Fibroblast of villous mesenchyme (primary cell): ENCODE measurements around the gene CHAF1B. TPM values are rescaled to one million over a fixed set of nuclear protein-coding genes. Genes with fewer than 3 reads are reported as not detected.
"Not testable (repeated sequence)": the region's sequence is repeated elsewhere in the genome, so short reads cannot be mapped to it uniquely, and the experiment has no call there.

Experiments
- DNase-seq: peaks from one replicate; pipeline ENCODE4 v3.0.0-alpha.2; 2010; ENCODE audit warnings: low read depth
- H3K4me3 ChIP-seq: 2 replicates; pipeline ENCODE4 v1.5.1; 2011; ENCODE audit warnings: low read depth, mild to moderate bottlenecking, low read length
- total RNA-seq: library from RNA; depleted of rRNA; stranded (reverse); fragments of >200 nt; gene quantifications from 2 replicates; pipeline ENCODE4 v1.2.3, GENCODE V29; 2012
- TF ChIP-seq, protein P1 (sequence below): IDR thresholded peaks from 2 replicates; pipeline ENCODE4 v1.5.1; 2012; ENCODE audit warnings: low read depth, mild to moderate bottlenecking, low read length; ENCODE audit not compliant: insufficient read depth

Gene CHAF1B
- total RNA-seq, 1 donor = 3.5 TPM

DNA sequence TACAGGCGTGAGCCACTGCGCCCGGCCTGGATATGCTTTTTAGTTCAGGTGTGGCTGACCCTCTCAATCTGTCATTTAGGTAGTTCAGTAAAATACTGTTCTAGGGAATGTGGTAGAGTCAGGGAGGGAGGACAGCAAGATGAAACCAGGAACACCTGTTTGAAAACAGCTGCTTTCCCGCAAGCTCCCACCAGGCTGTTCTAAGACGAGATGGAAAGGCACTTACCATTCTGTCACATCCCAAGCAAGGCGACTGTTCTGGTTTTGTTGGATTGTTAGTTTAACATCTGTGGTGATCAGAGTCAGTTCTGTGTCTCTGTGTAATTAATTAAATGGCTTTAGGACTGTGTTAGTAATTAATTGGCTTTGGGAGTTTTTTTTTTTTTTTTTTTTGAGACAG lies 2.9 kb downstream of the CHAF1B start:
- TF ChIP-seq, protein P1, sequence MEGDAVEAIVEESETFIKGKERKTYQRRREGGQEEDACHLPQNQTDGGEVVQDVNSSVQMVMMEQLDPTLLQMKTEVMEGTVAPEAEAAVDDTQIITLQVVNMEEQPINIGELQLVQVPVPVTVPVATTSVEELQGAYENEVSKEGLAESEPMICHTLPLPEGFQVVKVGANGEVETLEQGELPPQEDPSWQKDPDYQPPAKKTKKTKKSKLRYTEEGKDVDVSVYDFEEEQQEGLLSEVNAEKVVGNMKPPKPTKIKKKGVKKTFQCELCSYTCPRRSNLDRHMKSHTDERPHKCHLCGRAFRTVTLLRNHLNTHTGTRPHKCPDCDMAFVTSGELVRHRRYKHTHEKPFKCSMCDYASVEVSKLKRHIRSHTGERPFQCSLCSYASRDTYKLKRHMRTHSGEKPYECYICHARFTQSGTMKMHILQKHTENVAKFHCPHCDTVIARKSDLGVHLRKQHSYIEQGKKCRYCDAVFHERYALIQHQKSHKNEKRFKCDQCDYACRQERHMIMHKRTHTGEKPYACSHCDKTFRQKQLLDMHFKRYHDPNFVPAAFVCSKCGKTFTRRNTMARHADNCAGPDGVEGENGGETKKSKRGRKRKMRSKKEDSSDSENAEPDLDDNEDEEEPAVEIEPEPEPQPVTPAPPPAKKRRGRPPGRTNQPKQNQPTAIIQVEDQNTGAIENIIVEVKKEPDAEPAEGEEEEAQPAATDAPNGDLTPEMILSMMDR = no peak
- H3K4me3 ChIP-seq = no peak overlapping the region
- no peak for DNase-seq

DNA sequence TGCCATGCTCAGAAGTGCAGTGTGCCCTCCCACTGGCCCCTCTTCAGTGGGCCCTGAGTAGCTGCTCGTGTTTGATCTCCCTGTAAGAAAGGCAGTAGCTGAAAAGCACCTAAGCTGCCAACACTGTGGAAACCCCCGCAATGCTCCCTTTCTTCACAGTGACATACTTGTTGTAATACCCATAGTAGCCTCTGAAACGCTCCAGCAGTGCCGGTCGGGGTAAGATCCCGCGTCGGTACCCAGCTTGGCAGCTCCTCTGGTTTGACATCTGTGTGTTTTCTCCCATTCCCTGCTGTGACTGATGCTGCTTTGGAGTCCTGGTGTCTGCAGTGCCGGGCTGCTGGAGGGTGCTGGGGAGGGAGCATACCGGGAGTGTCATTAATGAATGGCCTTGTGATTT lies 3.6 kb downstream of the CHAF1B start:
- no peak for DNase-seq
- TF ChIP-seq, protein P1 = no peak
- H3K4me3 ChIP-seq = no peak overlapping the region

DNA sequence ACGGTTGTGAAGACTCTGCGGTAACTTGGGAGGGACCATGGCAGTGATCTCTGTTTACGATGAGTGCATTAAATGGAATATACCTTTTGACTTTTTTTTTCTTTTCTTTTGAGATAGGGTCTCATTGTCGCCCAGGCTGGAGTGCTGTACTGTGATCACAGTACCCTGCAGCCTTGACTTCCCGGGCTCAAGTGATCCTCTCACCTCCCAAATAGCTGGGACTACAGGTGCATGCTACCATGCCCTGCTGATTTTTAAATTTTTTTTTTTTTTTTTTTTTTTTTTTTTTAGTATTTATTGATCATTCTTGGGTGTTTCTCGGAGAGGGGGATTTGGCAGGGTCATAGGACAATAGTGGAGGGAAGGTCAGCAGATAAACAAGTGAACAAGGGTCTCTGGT lies 6.5 kb downstream of the CHAF1B start:
- not testable (repeated sequence) for DNase-seq, H3K4me3 ChIP-seq

DNA sequence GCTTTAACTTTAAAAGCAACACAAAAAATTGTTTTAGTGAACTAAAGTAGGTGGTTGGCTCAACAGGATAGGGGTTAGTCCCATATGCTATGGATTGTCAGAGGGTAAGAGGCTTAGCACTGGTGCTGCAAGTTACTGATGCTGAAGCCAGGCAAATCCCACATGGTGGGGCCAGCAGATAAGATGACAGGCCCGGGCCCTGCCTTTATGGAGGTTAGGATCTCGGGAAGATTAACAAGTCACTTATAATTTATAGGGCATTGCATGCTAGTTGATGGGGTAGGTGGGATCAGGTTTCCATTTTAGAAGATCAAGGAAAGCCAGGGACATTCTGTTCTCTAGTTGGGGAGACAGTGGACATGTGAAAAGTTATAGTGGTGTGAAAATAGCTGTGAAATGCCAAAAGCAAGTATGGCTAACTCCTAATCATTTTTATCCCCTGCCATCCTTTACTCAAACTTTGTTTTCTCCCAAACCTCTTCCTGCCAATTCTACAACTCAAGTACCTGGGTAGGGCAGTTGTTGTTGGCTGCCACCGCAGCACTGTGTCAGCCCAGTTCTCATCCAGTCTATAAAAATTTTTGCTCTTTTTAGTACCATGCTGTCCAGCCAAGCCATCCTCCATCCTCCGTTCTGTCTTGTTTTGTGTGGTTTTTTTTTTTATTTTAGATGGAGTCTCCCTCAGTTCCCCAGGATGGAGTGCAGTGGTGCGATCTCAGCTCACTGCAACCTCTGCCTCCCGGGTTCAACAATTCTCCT lies 10.3 kb downstream of the CHAF1B start:
- no peak overlapping the region for H3K4me3 ChIP-seq
- no peak for DNase-seq
- TF ChIP-seq, protein P1 = no peak

DNA sequence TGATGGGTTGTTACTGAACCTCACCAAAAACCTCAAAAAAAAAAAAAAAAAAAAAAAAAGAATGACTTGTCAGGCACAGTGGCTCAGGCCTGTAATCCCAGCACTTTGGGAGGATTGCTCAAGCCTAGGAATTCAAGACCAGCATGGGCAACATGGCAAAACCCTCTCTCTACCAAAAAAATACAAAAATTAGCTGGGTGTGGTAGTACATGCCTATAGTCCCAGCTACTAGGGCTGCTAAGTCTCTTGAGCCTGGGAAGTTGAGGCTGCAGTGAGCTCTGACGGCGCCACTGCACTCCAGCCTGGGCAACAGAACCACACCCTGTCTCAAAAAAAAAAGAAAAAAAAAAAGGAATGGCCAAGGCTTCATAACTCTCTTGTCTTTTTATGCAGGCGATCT lies 11.1 kb downstream of the CHAF1B start:
- TF ChIP-seq, protein P1 = no peak
- DNase-seq = no peak
- no peak overlapping the region for H3K4me3 ChIP-seq

DNA sequence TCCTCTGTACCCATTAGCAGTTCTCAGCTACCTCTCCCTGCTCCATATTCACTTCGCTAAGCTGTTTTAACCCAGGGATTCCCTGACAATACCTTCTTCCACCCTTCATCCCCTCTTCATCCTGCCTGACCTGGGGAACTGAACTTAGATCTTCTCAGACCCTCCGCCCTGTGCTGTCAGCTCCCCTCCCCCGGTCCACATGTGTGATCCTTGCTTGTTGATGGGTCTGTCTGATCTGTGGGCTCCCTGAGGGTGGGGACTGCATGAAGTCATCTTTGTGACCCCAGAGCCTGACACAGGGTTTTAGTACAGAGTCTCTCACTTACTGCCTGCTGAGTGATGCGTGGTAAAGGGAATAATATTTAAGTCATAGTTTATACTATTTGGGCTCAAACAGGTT lies 11.8 kb downstream of the CHAF1B start:
- TF ChIP-seq, protein P1 = no peak
- no peak for DNase-seq
- no peak overlapping the region for H3K4me3 ChIP-seq

DNA sequence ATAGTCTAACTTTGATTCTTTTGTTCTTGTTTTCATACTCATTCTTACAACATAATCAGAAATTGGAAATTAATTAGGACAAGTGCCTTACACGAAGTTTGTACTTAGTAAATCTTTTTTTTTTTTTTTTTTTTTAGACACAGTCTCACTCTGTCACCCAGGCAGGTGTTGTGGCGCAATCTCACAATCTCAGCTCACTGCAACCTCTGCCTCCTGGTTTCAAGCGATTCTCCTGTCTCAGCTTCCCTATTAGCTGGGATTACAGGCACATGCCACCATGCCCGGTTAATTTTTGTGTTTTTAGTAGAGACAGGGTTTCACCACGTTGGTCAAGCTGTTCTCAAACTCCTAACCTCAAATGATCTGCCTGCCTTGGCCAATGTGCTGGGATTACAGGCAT lies 12.4 kb downstream of the CHAF1B start:
- no peak for DNase-seq
- H3K4me3 ChIP-seq = no peak overlapping the region
- TF ChIP-seq, protein P1 = no peak

DNA sequence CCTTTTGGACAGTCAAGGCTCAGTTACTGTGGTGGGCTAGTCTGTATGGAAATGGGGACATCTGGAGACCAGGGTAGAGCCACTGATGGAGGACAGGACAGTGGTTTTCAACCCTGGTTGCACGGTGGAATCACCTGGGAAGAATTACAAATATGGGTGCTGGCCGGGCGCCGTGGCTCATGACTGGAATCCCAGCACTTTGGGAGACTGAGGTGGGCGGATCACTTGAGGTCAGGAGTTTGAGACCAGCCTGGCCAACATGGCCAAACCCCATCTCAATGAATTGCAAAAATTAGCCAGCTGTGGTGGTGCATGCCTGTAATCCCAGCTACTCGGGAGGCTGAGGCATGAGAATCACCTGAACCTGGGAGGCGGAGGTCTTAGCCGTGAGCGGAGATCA lies 14.5 kb downstream of the CHAF1B start:
- not testable (repeated sequence) for H3K4me3 ChIP-seq, DNase-seq
